Trophoblast cell (in vitro differentiated cells and primary cell): ENCODE results near the gene GDI2.
"Not testable (repeated sequence)": the region's sequence is repeated elsewhere in the genome, so short reads cannot be mapped to it uniquely, and the experiment has no call there.

Experiments used
- DNase-seq, 2 donors: peaks; one replicate each; pipeline ENCODE4 v3.0.0-alpha.2; 2016
- H2AFZ ChIP-seq: 2 replicates; pipeline ENCODE4 v1.6.1; 2013; ENCODE audit warnings: low read length, moderate library complexity, mild to moderate bottlenecking; ENCODE audit not compliant: insufficient read depth, poor library complexity
- H2AK5ac ChIP-seq: 2 replicates; pipeline ENCODE4 v1.6.1; 2013; ENCODE audit warnings: mild to moderate bottlenecking, low read length
- H2BK120ac ChIP-seq: 2 replicates; pipeline ENCODE4 v1.6.1; 2013; ENCODE audit warnings: low read length, mild to moderate bottlenecking, moderate library complexity; ENCODE audit not compliant: insufficient read depth, poor library complexity
- H2BK12ac ChIP-seq: 2 replicates; pipeline ENCODE4 v1.6.1; 2013; ENCODE audit warnings: mild to moderate bottlenecking, low read length, moderate library complexity
- H2BK5ac ChIP-seq: 2 replicates; pipeline ENCODE4 v1.6.1; 2013; ENCODE audit warnings: low read length, low read depth, moderate library complexity, mild to moderate bottlenecking; ENCODE audit not compliant: poor library complexity
- H3K14ac ChIP-seq: 2 replicates; pipeline ENCODE4 v1.6.1; 2013; ENCODE audit warnings: mild to moderate bottlenecking, low read length
- H3K18ac ChIP-seq: 2 replicates; pipeline ENCODE4 v1.6.1; 2013; ENCODE audit warnings: mild to moderate bottlenecking, low read length
- H3K23ac ChIP-seq: 2 replicates; pipeline ENCODE4 v1.6.1; 2013; ENCODE audit warnings: low read length
- H3K27ac ChIP-seq: 2 replicates; pipeline ENCODE4 v1.5.1; 2013; ENCODE audit warnings: low read depth, mild to moderate bottlenecking, inconsistent platforms, low read length, moderate library complexity
- H3K27me3 ChIP-seq: 2 replicates; pipeline ENCODE4 v1.6.1; 2013; ENCODE audit warnings: inconsistent platforms, mild to moderate bottlenecking, low read length, moderate library complexity; ENCODE audit not compliant: insufficient read depth
- H3K36me3 ChIP-seq, 2 experiments: 1 replicate in 1 of 2; 2 replicates in 1 of 2; pipeline ENCODE4 v1.6.1; 2013; ENCODE audit warnings: low read length in 2 of 2, mild to moderate bottlenecking in 2 of 2, moderate library complexity in 1 of 2; ENCODE audit not compliant: insufficient read depth in 2 of 2, control insufficient read depth in 1 of 2
- H3K4ac ChIP-seq: 2 replicates; pipeline ENCODE4 v1.6.1; 2013; ENCODE audit warnings: low read depth, mild to moderate bottlenecking, low read length, moderate library complexity
- H3K4me1 ChIP-seq, 2 experiments: 1 replicate in 1 of 2; 2 replicates in 1 of 2; pipeline ENCODE4 v1.6.1; 2013; ENCODE audit warnings: low read length in 2 of 2, mild to moderate bottlenecking in 2 of 2, moderate library complexity in 1 of 2; ENCODE audit not compliant: insufficient read depth in 2 of 2, control insufficient read depth in 1 of 2
- H3K4me2 ChIP-seq: 2 replicates; pipeline ENCODE4 v1.6.1; 2013; ENCODE audit warnings: inconsistent platforms, mild to moderate bottlenecking, low read length, moderate library complexity
- H3K4me3 ChIP-seq: 2 replicates; pipeline ENCODE4 v1.5.1; 2013; ENCODE audit warnings: mild to moderate bottlenecking, low read depth, low read length, inconsistent platforms
- H3K79me1 ChIP-seq: one replicate; pipeline ENCODE4 v1.6.1; 2013; ENCODE audit warnings: low read length
- H3K79me2 ChIP-seq: 2 replicates; pipeline ENCODE4 v1.6.1; 2013; ENCODE audit warnings: low read length, mild to moderate bottlenecking; ENCODE audit not compliant: control insufficient read depth, insufficient read depth, poor library complexity
- H3K9ac ChIP-seq: 2 replicates; pipeline ENCODE4 v1.6.1; 2013; ENCODE audit warnings: mild to moderate bottlenecking, low read length
- H3K9me3 ChIP-seq: 2 replicates; pipeline ENCODE4 v1.6.1; 2013; ENCODE audit warnings: low read depth, mild to moderate bottlenecking, control low read depth, inconsistent platforms, low read length; ENCODE audit not compliant: insufficient read depth
- H4K12ac ChIP-seq: 2 replicates; pipeline ENCODE4 v1.6.1; 2013; ENCODE audit warnings: low read depth, mild to moderate bottlenecking, low read length, moderate library complexity
- H4K8ac ChIP-seq: 2 replicates; pipeline ENCODE4 v1.6.1; 2013; ENCODE audit warnings: low read depth, mild to moderate bottlenecking, low read length, moderate library complexity
- H4K91ac ChIP-seq: one replicate; pipeline ENCODE4 v1.6.1; 2013; ENCODE audit warnings: low read depth, mild to moderate bottlenecking, low read length, moderate library complexity
- WGBS: extraction: QIAGEN DNeasy Blood & Tissue Kit; methylation state at CpG from one replicate; pipeline ENCODE4 v1.1.7; 2013; ENCODE audit warnings: missing lambda C conversion rate; ENCODE audit not compliant: insufficient read length, insufficient coverage; ENCODE audit errors: extremely low coverage; 5-methylcytosine and 5-hydroxymethylcytosine counted together

GDI2 gene

DNA sequence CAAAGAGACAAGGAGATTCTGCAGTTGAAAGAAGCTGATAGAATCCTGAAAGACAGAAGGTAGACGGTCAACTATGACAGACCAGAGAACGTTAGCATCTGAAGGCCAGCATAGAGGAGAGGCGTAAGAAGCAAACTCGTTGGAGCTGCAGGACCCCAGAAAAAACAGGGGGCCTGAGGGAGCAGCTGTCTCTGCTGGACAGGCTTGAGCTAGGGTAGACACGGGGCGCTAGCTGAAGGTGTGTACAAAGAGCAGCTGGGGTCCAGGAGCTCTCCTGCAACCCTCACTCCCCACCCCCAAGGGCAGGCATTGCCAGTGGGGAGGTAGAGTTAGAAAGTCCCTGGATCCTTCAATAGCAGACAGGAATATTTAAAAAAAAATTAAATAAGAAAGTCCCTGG, 14.6 kb upstream of the GDI2 start:
- H3K27me3 ChIP-seq: no peaks in the 10 kb centered on the region
- no peak overlapping the region for H4K8ac ChIP-seq
- DNase-seq: no peak
- no peak overlapping the region for H3K4ac ChIP-seq
- no peak overlapping the region for H3K4me2 ChIP-seq
- H3K27ac ChIP-seq: no peak overlapping the region
- no CpG with 5 or more reads among the region's 6 CpGs for WGBS
- no peak overlapping the region for H3K23ac ChIP-seq
- no peak overlapping the region for H2AFZ ChIP-seq
- H3K18ac ChIP-seq: no peak overlapping the region
- H4K91ac ChIP-seq: no peak overlapping the region
- H2BK5ac ChIP-seq: no peak overlapping the region
- H3K79me1 ChIP-seq: no peaks in the 10 kb centered on the region
- no peaks in the 10 kb centered on the region for H3K4me1 ChIP-seq
- no peak overlapping the region for H3K9ac ChIP-seq
- H3K79me2 ChIP-seq: no peaks in the 10 kb centered on the region
- H3K36me3 ChIP-seq: no peaks in the 10 kb centered on the region
- H3K14ac ChIP-seq: no peak overlapping the region
- H3K9me3 ChIP-seq: no peaks in the 10 kb centered on the region
- H4K12ac ChIP-seq: no peak overlapping the region
- H3K4me3 ChIP-seq: no peak overlapping the region
- no peak overlapping the region for H2BK120ac ChIP-seq
- no peak overlapping the region for H2AK5ac ChIP-seq
- no peak overlapping the region for H2BK12ac ChIP-seq

DNA sequence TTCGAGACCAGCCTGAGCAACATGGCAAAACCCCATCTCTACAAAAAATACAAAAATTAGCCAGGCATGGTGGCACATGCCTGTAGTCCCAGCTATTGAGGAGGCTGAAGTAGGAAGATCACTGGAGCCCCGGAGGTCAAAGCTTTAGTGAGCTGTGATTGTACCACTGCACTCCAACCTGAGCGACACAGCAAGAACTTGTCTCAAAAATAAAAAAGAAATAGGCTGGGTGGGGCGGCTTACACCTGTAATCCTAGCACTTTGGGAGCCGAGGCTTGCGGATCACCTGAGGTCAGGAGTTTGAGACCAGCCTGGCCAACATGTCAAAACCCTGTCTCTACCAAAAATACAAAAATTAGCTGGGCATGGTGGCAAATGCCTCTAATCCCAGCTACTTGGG, 13.3 kb upstream of the GDI2 start:
- not testable (repeated sequence) for H2AK5ac ChIP-seq, H2BK12ac ChIP-seq, H3K4me2 ChIP-seq, H3K79me2 ChIP-seq, H3K18ac ChIP-seq, H3K4me3 ChIP-seq, H3K4ac ChIP-seq, H2AFZ ChIP-seq, H3K79me1 ChIP-seq, H2BK5ac ChIP-seq, H3K36me3 ChIP-seq, H3K4me1 ChIP-seq, H3K9ac ChIP-seq, H4K12ac ChIP-seq, H4K8ac ChIP-seq, H3K23ac ChIP-seq, H3K9me3 ChIP-seq, H3K27me3 ChIP-seq, H3K27ac ChIP-seq, DNase-seq, H4K91ac ChIP-seq, H2BK120ac ChIP-seq, H3K14ac ChIP-seq
- WGBS: no CpG with 5 or more reads among the region's 6 CpGs

DNA sequence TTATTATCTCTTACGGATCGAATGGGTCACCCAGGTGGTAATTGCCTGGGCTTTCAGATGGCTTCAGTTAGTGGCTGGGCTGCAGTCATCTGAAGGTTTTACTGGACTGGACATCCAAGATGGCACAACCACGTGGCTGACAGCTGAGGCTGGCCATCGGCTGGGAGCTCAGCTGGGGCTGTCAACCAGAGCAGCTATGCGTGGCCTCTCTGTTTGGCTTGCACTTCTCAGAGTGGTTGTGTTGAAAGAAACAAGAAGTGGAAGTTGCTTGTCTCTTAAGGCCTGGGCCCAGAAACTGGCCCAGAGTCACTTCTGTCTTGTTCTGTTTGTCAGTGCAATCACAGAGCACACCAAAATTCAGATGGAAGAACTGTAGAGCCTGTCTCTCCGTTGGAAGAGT, 5.7 kb upstream of the GDI2 start:
- Histone ChIP-seq H3K14ac (no peak overlapping the region), H3K4me2 (no peak overlapping the region), H4K91ac (no peak overlapping the region), H3K23ac (no peak overlapping the region), H3K18ac (no peak overlapping the region), H2AK5ac (no peak overlapping the region), H3K4ac (no peak overlapping the region), H2BK5ac (no peak overlapping the region), H3K27ac (no peak overlapping the region), H3K4me3 (no peak overlapping the region), H4K12ac (no peak overlapping the region), H3K9ac (no peak overlapping the region), H3K27me3 (no peaks in the 10 kb centered on the region), H3K9me3 (no peaks in the 10 kb centered on the region), H3K36me3 (no peaks in the 10 kb centered on the region), H3K4me1 (peaks cover 0 to 3% of the 10 kb centered on the region in 2 experiments), H3K79me1 (peaks cover under 1% of the 10 kb centered on the region), H4K8ac (no peak overlapping the region), H2AFZ (no peak overlapping the region), H2BK12ac (no peak overlapping the region), H2BK120ac (no peak overlapping the region), H3K79me2 (no peaks in the 10 kb centered on the region)
- no peak for DNase-seq
- no CpG with 5 or more reads among the region's 6 CpGs for WGBS

DNA sequence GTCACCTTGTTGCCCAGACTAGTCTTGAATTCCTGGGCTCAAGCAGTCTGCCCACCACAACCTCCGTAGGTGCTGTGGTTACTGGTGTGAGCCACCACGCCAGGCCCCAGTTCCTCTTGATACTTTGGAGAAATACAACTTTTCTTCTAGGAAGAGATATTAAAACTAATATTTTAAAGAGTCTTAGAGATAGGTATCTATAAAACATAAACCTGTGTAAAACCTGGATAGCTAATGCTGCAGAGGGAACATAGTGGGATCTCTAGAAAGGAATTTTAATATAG, 4.8 kb upstream of the GDI2 start:
- H3K9ac ChIP-seq: no peak overlapping the region
- H2BK120ac ChIP-seq: no peak overlapping the region
- no peak overlapping the region for H3K27ac ChIP-seq
- no peaks in the 10 kb centered on the region for H3K9me3 ChIP-seq
- H3K4ac ChIP-seq: no peak overlapping the region
- no peak overlapping the region for H4K8ac ChIP-seq
- H3K23ac ChIP-seq: no peak overlapping the region
- no peak overlapping the region for H2BK5ac ChIP-seq
- no peak overlapping the region for H3K18ac ChIP-seq
- peaks cover 5% of the 10 kb centered on the region for H3K79me2 ChIP-seq
- no peak overlapping the region for H4K91ac ChIP-seq
- DNase-seq: no peak
- peaks cover 7% of the 10 kb centered on the region for H3K79me1 ChIP-seq
- no peak overlapping the region for H2AFZ ChIP-seq
- no peaks in the 10 kb centered on the region for H3K27me3 ChIP-seq
- no peak overlapping the region for H2BK12ac ChIP-seq
- H3K4me2 ChIP-seq: no peak overlapping the region
- no CpG with 5 or more reads among the region's 2 CpGs for WGBS
- no peak overlapping the region for H3K14ac ChIP-seq
- no peak overlapping the region for H3K4me3 ChIP-seq
- H2AK5ac ChIP-seq: no peak overlapping the region
- H4K12ac ChIP-seq: no peak overlapping the region
- H3K36me3 ChIP-seq: no peaks in the 10 kb centered on the region
- peaks cover 0 to 3% of the 10 kb centered on the region in 2 experiments for H3K4me1 ChIP-seq
